Measurements from ENCODE around the gene PLVAP.

PLVAP gene

GRCh38 chr19:17353386-17353785 lies 23.8 kb downstream of the PLVAP start:
- no peak for DNase-seq

DNA sequence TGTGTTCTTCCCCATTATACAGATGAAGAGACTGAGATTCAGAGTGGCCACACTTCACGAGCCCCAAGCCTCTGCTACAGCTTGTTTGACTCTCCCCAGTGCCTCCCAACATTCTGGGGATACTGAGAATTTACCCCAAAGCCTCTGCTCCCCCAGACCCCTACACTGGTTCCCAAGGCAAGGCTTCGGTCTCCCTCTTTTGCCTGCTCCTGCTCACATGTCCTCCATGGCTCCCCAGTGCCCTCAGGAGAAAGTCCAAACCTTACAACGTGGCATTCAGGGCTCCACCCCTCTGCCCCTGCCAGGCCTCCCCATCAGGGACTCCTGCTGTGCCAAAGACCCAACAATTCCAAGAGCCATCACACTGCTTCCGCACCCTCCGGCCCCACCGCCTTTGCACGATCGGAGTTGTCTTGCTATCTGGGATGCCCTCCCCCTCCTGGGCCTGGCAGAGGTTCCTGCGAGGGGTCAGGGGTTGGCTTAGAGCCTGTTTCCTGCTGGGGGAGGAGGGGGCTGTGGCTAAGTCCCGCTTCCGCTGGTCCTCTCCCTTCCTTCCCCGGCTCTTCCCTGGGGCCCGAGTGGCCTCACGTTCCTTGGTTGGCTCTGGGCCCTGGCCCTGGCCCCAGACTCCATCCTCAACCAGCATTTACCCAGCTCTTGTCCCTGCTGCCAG lies 24.4 kb downstream of the PLVAP start:
- DNase-seq: no peak

GRCh38 chr19:17351815-17352435 lies 25.2 kb downstream of the PLVAP start:
- DNase-seq: no peak

DNA sequence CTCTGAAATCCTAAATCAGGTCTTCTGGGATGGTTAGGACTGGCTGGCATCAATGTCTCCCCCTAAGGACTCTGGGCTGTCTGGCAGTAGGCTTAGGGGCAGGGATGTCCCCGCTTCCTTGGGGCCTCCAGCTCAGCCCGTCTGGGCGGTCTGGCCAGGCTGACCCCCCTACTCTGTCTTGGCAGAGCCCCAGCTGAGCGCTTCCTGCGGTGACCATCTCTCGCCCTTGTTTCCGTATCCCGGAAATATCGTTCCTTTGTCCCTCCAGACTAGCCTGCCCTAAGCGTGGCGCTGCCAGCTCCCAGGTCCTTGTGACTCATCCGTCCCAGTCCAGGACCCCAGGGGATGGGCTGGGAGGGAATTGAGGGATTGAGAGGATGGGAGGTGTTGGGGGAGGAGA lies 28.4 kb downstream of the PLVAP start:
- no peak for DNase-seq

DNA sequence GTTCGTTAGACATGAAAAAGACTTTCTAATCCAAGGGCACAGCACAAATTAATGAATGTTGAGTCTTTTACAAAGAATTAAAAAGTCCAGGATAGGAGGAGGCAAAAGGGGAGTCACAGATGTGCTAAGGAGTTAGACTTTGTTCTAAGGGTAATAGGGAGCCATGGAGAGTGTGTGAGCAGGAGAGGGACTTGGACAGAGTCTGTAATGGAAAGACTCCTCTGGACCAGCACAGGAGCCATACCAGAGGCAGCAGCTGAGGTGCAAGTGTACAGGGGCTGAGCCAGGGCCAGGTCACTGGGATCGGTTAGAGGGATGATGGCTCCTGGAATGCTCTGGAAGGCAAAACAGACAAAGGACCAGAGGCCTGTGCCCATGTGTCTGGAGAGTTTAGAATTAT lies 29.3 kb downstream of the PLVAP start:
- DNase-seq: no peak

GRCh38 chr19:17347361-17347760 lies 29.8 kb downstream of the PLVAP start:
- no peak for DNase-seq

GRCh38 chr19:17346109-17346671 lies 31.0 kb downstream of the PLVAP start:
- DNase-seq: peak; percentile 63

DNA sequence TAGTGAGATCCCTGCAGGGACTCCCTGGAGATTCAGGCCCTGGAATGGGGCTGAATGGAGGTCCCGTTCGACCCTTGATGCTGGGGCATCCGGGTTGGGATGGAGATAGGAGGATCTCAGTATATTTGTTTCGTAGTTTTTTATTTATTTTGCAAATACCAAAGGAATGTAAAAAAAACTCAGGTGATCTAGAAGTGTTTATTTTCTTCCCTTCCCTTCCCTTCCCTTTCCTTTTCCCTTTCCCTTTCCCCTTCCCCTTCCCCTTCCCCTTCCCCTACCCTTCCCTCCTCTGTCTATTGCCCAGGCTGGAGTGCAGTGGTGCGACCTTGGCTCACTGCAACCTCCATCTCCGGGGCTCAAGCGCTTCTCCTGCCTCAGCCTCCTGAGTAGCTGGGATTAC lies 35.3 kb downstream of the PLVAP start:
- no peak for DNase-seq

DNA sequence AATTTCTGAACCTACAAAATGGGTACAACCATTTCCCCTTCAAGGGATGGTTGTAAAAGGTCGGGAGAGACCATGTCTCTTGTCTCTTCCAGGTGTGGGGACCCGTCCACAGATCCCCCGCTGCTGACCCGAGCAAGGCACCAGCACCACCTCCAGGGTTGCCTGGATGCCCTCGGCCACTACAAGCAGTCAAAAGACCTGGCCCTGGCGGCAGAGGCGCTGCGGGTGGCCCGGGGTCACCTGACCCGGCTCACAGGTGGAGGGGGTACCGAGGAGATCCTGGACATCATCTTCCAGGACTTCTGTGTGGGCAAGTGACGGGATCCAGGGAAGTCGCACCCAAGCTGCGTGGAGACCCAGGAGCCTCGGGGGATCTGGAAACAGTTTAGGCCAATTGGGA lies 35.8 kb downstream of the PLVAP start:
- no peak for DNase-seq

DNA sequence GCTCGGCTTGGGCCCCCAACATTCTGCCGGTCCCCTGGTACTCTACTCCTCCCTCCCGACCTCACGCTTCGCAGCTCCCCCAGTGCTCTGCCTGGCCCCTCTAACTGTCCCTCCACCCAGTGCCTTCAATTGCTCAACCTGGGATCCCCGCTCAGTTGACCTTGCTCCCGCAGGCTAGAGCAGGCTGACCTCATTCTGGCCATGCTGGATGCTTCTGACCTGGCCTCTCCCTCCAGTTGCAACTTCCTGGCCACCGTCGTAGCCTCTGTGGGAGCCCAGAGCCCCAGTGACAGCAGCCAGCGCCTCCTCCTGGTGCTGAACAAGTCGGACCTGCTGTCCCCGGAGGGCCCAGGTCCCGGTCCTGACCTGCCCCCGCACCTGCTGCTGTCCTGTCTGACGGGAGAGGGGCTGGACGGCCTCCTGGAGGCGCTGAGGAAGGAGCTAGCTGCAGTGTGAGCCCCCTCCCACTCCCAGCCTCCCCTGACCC lies 36.2 kb downstream of the PLVAP start:
- no peak for DNase-seq

DNA sequence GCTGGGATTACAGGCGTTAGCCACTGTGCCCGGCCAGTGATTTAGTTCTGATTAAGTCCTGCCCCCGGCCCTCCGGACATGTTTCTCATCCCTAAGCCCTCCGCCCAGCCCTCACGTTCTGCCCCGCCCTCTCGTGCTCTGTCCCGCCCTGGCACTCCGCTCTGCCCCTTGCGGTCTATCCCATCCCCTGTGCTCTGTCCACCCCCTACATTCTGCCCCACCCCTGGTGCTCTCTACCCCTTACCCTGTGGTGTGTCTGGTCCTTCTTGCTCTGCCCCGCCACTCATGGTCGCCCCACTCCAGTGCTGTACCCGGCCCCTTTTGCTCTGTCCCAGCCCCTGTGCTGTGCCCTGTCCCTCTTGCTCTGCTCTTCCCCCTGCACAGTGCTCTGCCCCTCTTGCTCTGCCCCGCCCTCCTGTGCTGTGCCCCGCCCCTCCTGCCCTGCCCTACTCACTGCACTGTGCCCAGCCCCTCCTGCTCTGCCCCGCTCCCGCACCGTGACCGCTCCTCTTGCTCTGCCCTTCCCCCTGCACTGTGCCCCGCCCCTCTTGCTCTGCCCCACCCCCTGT lies 36.8 kb downstream of the PLVAP start:
- DNase-seq: no peak

- no peak for DNase-seq
These were observed 37.9 kb downstream of the PLVAP start for GRCh38 chr19:17339088-17339741.

DNA sequence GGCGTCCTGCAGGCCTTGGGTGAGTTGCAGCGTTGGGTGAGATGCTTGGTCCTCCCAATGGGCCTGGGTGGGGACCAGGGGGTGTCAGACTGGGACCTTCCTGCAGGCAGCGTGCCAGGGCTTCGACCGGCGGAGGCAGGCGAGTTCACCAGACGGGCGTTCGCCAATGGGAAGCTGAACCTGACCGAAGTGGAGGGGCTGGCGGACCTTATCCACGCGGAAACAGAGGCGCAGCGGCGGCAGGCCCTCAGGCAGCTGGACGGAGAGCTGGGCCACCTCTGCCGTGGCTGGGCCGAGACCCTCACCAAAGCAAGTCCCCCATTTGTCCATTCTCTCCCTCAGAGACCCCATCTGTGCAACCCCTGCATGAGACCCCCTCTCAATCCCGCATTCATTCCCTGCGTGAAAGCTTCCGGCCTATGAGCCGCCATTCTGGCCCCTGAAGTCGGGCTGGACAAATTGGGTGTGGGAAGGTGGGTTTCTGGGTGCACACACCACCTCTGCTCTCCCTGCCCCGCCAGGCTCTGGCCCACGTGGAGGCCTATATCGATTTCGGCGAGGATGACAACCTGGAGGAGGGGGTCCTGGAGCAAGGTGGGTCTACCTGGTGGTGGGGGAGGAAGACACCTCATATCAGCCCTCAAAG lies 38.6 kb downstream of the PLVAP start:
- no peak for DNase-seq

- DNase-seq: no peak
These were observed 39.3 kb downstream of the PLVAP start for GRCh38 chr19:17337675-17338432.

DNA sequence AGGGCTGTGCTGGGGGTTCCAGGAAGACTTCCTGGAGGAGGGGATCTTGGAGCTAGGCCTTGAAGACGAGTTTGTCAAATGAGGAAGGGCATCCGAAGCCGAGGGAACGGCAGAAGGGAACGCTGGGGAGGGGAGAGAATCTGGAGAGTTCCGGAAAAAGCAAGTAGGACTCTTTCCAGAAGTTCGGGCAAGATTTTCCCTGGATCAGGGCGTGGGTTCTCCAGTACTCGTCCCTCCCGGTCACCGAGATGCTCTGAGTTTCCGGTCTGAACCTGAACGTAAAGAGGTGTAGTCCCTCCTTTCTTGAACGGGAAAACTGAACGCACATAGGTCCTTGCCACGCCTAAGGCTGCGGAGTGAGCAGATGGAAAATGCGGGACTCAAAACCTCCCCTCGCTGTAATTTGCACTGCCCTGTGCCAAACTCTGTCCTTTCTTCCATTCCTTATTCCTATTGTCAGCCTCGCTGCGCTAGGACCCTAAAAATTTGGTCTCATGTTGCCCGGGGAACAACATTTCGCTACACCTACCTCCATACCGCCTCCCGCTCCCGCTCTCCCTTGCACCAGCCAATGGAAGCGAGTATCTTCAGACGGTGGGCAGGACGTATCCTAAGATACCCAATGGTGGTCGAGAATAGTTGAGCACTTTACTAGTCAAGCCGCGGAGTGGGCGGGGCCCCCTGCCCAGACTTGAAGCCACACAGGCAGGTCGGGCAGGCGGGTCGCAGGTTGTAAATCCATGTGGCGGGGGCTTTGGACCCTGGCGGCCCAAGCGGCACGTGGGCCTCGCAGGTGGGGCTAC lies 40.1 kb downstream of the PLVAP start, which contains the start of gene GTPBP3:
Gene GTPBP3 (plus strand): TSS at position 682 of the 803 bp plus-strand sequence. CDS start 59 bp downstream, at position 741.
- peak; percentile 91 for DNase-seq

DNA sequence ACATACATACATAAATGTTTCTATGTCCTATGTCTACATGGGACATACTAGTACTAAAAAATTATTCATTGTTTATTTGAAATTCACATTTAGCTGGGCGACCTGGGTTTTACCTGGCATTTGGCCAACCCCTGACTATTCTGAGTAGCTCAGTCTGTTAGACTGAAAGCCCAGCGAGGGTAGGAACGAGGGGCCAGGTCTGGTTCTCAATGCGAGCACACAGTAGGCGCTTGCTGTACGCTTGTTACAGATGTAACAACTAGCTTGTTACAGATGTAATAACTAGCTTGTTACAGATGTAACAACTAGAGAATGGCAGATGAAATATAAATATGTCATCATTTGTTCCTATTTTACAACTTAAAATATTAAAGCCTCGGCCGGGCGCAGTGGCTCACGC lies 41.6 kb downstream of the PLVAP start:
- no peak for DNase-seq

GRCh38 chr19:17334414-17335409 lies 42.4 kb downstream of the PLVAP start, which contains the start of gene ANO8:
TSS of gene ANO8 (minus strand) at chr19:17334855. CDS start at chr19:17334670, 185 bp downstream.
- peak; percentile 91 for DNase-seq

GRCh38 chr19:17333611-17334413 lies 43.3 kb downstream of the PLVAP start:
- peak; percentile 67 for DNase-seq

All from activated CD4-positive, alpha-beta T cell treated with anti-CD3 and anti-CD28 coated beads for 1 hour (primary cell).